PFSK-1 (cell line): ENCODE data around the gene RNF144B.

Experiments
- POLR2AphosphoS5 ChIP-seq: IDR thresholded peaks from 2 replicates; pipeline ENCODE4 v1.6.1; 2012; ENCODE audit warnings: low read depth, mild to moderate bottlenecking, control low read depth, low read length, moderate library complexity
- REST ChIP-seq, 2 experiments: IDR thresholded peaks; 2 replicates each; pipeline versions ENCODE4 v1.6.1 to v1.8.0; 2011 to 2012; ENCODE audit warnings: low read depth in 2 of 2, low read length in 2 of 2, control low read depth in 1 of 2, inconsistent platforms in 1 of 2, mild to moderate bottlenecking in 1 of 2, moderate library complexity in 1 of 2; ENCODE audit not compliant: insufficient read depth in 1 of 2
- SIN3A ChIP-seq: IDR thresholded peaks from 2 replicates; pipeline ENCODE4 v1.6.1; 2012; ENCODE audit warnings: mild to moderate bottlenecking, low read length, moderate library complexity, borderline replicate concordance; ENCODE audit not compliant: insufficient read depth
- TAF1 ChIP-seq: IDR thresholded peaks from 2 replicates; pipeline ENCODE4 v1.6.1; 2012; ENCODE audit warnings: low read length, control low read depth, borderline replicate concordance; ENCODE audit not compliant: insufficient read depth

DNA sequence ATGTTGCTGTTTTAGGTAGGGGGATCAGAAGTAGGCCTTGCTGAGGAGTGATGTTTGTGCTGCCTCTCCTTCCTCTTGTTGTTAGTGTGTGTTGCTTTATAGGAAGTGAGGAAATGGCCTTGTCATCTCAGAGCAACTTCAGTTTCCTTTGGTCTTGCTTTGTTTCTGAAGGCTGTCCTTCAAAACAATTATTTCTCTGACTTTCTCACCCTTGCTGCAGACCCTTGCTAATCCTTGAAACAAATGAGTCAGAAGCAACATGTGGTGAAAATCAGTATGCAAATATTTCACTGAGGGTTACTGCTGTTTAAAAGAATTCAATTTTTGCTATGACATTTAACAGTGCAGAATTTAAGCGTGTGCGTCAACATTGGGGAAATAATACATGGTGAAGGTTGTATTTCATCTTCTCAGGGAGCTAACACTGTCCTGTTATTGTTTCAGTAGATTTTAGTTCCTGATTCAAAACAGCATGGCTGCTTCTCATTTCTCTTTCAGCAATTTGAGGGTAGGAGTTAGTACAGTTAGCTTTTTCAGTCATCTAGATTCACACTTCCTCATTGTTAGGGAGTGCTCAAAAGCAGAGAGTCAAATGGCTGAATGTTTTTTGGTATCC lies 13.8 kb downstream of the RNF144B start:
- TF ChIP-seq POLR2AphosphoS5: no peak
- TF ChIP-seq REST (IDR thresholded peaks at IDR 0.05; ENCODE audit: insufficient read depth in 1 of 2, low read depth in 2 of 2, low read length in 2 of 2): no peak
- TF ChIP-seq SIN3A: no peak
- no peak for TF ChIP-seq TAF1
